ENCODE data around the gene NRXN3. TPM values are rescaled to one million over a fixed set of nuclear protein-coding genes. Genes with fewer than 3 reads are reported as not detected.

The NRXN3 gene
- polyA plus RNA-seq, 3 donors, result 6.4 to 7.9 (median 6.9) TPM

GRCh38 chr14:78788467-78789360, 618.5 kb downstream of the NRXN3 start:
- DNase-seq (ENCODE audit: extremely low read depth in 1 of 11, low read depth in 9 of 11, low spot score in 4 of 11), result no peak

GRCh38 chr14:78790271-78790670, 620.1 kb downstream of the NRXN3 start:
- DNase-seq (ENCODE audit: extremely low read depth in 1 of 11, low read depth in 9 of 11, low spot score in 4 of 11), result no peak

DNA sequence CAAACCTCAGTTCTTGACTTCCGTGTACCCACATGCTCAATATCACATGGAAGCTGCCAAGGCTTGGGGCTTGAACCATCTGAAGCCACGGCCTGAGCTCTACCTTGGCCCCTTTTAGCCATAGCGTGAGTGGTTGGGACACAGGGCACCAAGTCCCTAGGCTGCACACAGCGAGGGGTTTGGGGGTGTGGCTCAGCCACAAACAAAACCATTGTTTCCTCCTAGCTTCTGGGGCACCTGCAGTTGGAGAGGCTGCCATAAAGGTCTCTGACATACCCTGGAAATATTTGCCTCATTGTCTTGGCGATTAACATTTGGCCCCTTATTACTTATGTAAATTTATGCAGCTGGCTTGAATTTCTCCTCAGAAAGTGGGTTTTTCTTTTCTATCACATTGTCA, 628.6 kb downstream of the NRXN3 start:
- no peak for DNase-seq (ENCODE audit: extremely low read depth in 1 of 11, low read depth in 9 of 11, low spot score in 4 of 11)

- no peak for DNase-seq (ENCODE audit: extremely low read depth in 1 of 11, low read depth in 9 of 11, low spot score in 4 of 11)
These were observed 635.4 kb downstream of the NRXN3 start for GRCh38 chr14:78805570-78805969.

- no peak for DNase-seq (ENCODE audit: extremely low read depth in 1 of 11, low read depth in 9 of 11, low spot score in 4 of 11)
These were observed 652.9 kb downstream of the NRXN3 start for GRCh38 chr14:78823035-78823434.

DNA sequence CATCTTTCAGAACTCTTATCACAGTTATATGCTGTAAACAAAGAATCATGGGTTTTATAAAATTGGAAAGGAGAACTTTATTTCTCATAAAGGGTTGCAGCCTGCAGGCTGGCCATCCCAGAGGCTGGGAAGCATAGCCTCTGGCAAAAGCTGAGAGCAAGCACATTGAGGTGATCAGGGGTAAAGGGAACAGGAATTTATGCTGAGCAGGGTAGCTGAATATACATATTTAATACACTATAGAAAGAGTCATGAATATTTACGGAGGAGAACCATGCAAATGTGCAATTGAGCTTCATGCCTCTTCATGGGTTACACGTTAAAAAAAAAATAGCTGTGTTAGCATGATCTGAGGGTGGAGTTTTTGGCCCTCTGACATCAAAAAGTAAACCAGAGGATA, 653.3 kb downstream of the NRXN3 start:
- no peak for DNase-seq (ENCODE audit: extremely low read depth in 1 of 11, low read depth in 9 of 11, low spot score in 4 of 11)

DNA sequence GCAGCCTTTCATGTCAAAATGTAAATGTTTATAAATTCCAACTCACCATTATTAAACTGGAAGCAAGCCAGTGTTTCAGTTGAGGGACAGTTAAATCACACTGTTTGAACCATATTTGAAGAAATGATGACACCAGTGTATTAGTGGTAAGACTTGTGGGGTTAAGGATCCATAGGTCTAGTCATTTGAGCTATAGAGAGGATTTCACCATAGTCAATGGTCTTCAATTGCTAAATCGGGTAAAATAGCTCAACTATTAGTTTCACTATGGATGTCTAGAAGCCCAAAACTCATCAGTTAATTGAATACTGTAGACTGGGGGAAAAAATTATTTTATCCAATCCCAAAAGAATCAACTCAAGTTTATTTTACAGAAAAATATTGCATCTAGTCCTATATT, 659.1 kb downstream of the NRXN3 start:
- no peak for DNase-seq (ENCODE audit: extremely low read depth in 1 of 11, low read depth in 9 of 11, low spot score in 4 of 11)

DNA sequence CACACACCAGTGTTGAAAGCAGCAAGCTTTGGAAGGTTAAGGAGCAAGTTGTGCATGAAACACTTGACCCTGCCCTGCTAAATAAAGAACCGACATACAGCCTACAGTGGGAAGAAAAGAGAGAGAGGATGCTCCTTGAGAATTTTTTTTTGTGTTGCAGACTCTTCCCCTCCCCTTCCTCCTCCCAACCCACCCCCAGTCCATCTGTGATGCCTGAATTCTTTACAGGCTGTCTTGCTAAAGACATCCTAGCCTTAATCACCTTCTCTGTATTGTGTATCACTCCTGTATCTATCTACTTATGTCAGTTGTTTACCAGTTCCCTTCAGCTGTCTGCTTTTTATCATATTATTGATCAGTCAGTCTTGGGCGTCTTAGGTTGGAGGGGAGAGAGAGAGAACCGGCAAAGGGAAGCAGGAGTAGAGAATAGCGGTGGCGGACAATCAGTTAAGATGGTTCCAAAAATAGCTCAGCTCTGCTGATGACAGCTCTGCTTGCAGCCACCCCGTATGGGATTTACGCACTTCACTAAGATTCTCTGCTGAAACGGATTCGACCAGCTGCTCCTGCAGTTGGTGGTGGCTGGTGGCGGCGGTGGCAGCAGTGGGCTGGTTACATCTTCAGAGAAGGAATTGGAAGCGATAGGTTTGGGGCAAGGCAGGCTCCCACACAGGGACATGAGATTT, 664.7 kb downstream of the NRXN3 start:
- DNase-seq (ENCODE audit: extremely low read depth in 1 of 11, low read depth in 9 of 11, low spot score in 4 of 11), result no peak

GRCh38 chr14:78835909-78836308, 665.7 kb downstream of the NRXN3 start:
- no peak for DNase-seq (ENCODE audit: extremely low read depth in 1 of 11, low read depth in 9 of 11, low spot score in 4 of 11)

- DNase-seq (ENCODE audit: extremely low read depth in 1 of 11, low read depth in 9 of 11, low spot score in 4 of 11), result peak; percentile 19 to 54 (median 32)
These were observed 666.6 kb downstream of the NRXN3 start for GRCh38 chr14:78836777-78837176.

GRCh38 chr14:78838959-78839358, 668.8 kb downstream of the NRXN3 start:
- no peak for DNase-seq (ENCODE audit: extremely low read depth in 1 of 11, low read depth in 9 of 11, low spot score in 4 of 11)

DNA sequence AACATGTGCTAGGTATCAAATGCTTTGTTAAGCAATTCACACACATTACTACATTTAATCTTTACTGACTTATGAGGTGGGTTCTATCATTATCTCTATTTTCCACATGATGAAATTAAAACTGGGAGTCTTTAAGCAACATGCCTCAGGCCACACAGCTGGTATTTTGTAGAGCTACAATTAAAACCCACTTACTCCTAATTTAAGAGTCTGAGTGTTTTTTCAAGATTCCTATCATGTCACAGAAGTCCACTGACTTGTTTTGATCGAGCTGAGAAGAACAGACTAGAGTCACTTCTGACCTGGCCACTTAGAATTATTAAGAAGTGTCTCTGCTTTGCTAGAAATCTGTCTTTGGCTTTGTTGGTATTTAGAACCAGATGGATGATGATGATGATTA, 670.7 kb downstream of the NRXN3 start:
- no peak for DNase-seq (ENCODE audit: extremely low read depth in 1 of 11, low read depth in 9 of 11, low spot score in 4 of 11)

- no peak for DNase-seq (ENCODE audit: extremely low read depth in 1 of 11, low read depth in 9 of 11, low spot score in 4 of 11)
These were observed 677.6 kb downstream of the NRXN3 start for GRCh38 chr14:78847801-78848200.

GRCh38 chr14:78848234-78848820, 678.2 kb downstream of the NRXN3 start:
- DNase-seq (ENCODE audit: extremely low read depth in 1 of 11, low read depth in 9 of 11, low spot score in 4 of 11), result peak; percentile 6 to 48 (median 26)

DNA sequence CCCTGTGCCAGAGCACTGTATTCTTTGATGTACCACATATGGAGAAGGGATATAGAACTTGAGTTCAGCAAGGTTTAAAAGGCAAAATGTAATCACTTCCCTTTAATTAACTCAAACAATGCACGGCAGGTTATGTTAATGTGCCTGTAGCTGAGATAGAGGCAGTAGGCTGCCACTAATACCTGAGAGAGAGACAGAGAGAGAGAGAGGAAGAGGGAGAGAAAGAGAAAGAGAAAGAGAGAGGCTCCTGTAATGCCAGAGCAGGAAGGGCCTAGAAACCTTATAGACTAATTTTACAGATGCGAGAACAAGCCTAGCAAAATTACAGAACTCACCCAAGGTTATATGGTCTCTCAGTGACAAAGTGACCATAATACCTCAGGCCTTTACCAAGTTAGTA, 679.8 kb downstream of the NRXN3 start:
- DNase-seq (ENCODE audit: extremely low read depth in 1 of 11, low read depth in 9 of 11, low spot score in 4 of 11), result no peak

- DNase-seq (ENCODE audit: extremely low read depth in 1 of 11, low read depth in 9 of 11, low spot score in 4 of 11), result no peak
These were observed 681.0 kb downstream of the NRXN3 start for GRCh38 chr14:78851189-78851588.

DNA sequence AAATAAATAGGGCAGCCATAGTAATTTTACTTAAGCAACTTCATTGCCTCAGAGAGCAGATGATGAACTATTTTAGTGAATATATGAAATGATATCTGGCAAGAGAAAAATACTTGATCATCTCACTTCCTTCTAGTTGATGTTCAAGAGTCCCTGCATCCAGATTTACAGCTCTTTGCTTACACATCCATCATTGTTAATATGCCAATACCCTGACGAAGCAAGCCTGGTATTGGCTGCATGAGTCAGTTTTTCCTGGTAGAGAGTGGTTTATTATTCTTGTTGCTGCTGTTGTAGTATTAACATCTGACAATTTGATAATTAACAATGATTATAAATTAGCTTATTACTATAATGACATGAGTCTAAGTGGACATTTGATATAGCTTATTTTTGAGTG, 681.9 kb downstream of the NRXN3 start:
- no peak for DNase-seq (ENCODE audit: extremely low read depth in 1 of 11, low read depth in 9 of 11, low spot score in 4 of 11)

GRCh38 chr14:78857974-78858373, 687.8 kb downstream of the NRXN3 start:
- no peak for DNase-seq (ENCODE audit: extremely low read depth in 1 of 11, low read depth in 9 of 11, low spot score in 4 of 11)

GRCh38 chr14:78863143-78863542, 693.0 kb downstream of the NRXN3 start:
- DNase-seq (ENCODE audit: extremely low read depth in 1 of 11, low read depth in 9 of 11, low spot score in 4 of 11), result peak; percentile 24 to 61 (median 49)

GRCh38 chr14:78872837-78873236, 702.7 kb downstream of the NRXN3 start:
- DNase-seq (ENCODE audit: extremely low read depth in 1 of 11, low read depth in 9 of 11, low spot score in 4 of 11), result no peak
